SU-DHL-6 (cell line): ENCODE results near the gene SMURF2.

ENCODE experiments used
- H2AFZ ChIP-seq: fragments of 200-600 bp; sonication (generic); 2 replicates; pipeline ENCODE4 v1.6.1; 2014; ENCODE audit warnings: low read depth, mild to moderate bottlenecking, moderate library complexity, mixed read lengths, antibody characterized with exemption, low read length; ENCODE audit not compliant: severe bottlenecking
- H3F3A ChIP-seq: fragments of 200-600 bp; shearing (Covaris generic); 2 replicates; pipeline ENCODE4 v1.6.0; 2016; ENCODE audit warnings: antibody characterized with exemption, mild to moderate bottlenecking; ENCODE audit not compliant: insufficient read depth
- H3K27ac ChIP-seq: fragments of 200-600 bp; sonication (generic); 2 replicates; pipeline ENCODE4 v1.5.1; 2016; ENCODE audit warnings: low read depth, mild to moderate bottlenecking, low read length, moderate library complexity, mixed read lengths
- H3K27me3 ChIP-seq: fragments of 200-600 bp; sonication (generic), shearing (Covaris generic); 2 replicates; pipeline ENCODE4 v1.6.0; 2014; ENCODE audit warnings: mild to moderate bottlenecking, low read length
- H3K36me3 ChIP-seq: fragments of 200-600 bp; sonication (generic); 2 replicates; pipeline ENCODE4 v1.6.1; 2014; ENCODE audit warnings: mild to moderate bottlenecking, low read length, mixed read lengths
- H3K4me2 ChIP-seq: fragments of 300-600, 200-600 bp; shearing (Covaris generic), sonication (generic); 2 replicates; pipeline ENCODE4 v1.6.0; 2014; ENCODE audit warnings: low read length, low read depth, mild to moderate bottlenecking; ENCODE audit not compliant: poor library complexity, severe bottlenecking
- H3K4me3 ChIP-seq: fragments of 200-600 bp; sonication (generic); 2 replicates; pipeline ENCODE4 v1.5.1; 2014; ENCODE audit warnings: antibody characterized with exemption, low read length, mild to moderate bottlenecking, mixed read lengths; ENCODE audit not compliant: insufficient read depth, poor library complexity, severe bottlenecking
- H3K79me2 ChIP-seq: fragments of 200-600 bp; sonication (generic); 2 replicates; pipeline ENCODE4 v1.6.1; 2014; ENCODE audit warnings: mild to moderate bottlenecking, low read length, moderate library complexity; ENCODE audit not compliant: insufficient read depth
- H3K9ac ChIP-seq: fragments of 200-600 bp; sonication (generic); 2 replicates; pipeline ENCODE4 v1.7.0; 2014; ENCODE audit warnings: mild to moderate bottlenecking, low read length
- H3K9me2 ChIP-seq: fragments of 200-600 bp; sonication (generic); replicated peaks from 2 replicates; pipeline ENCODE4 v1.6.1; 2014; ENCODE audit warnings: low read length; ENCODE audit not compliant: insufficient read depth
- H3K9me3 ChIP-seq: fragments of 200-600 bp; sonication (generic); 2 replicates; pipeline ENCODE4 v1.6.1; 2014; ENCODE audit warnings: low read length, mixed read lengths; ENCODE audit not compliant: insufficient read depth
- H4K20me1 ChIP-seq: fragments of 200-600 bp; sonication (generic); 2 replicates; pipeline ENCODE4 v1.6.1; 2014; ENCODE audit warnings: low read depth, mild to moderate bottlenecking, antibody characterized with exemption, low read length, moderate library complexity, mixed read lengths
- EZH2phosphoT487 ChIP-seq: fragments of 200-600 bp; sonication (generic), shearing (Covaris generic); conservative IDR thresholded peaks from 2 replicates; pipeline ENCODE4 v1.6.1; 2018; ENCODE audit warnings: mild to moderate bottlenecking, antibody characterized with exemption, low read length, moderate library complexity, mixed read lengths
- TF ChIP-seq, protein P1 (sequence below): fragments of 200-600 bp; sonication (generic); IDR thresholded peaks from one replicate; pipeline ENCODE4 v1.5.1; 2017; ENCODE audit warnings: antibody characterized with exemption, mild to moderate bottlenecking, low read length, moderate library complexity; ENCODE audit not compliant: insufficient read depth, poor library complexity, severe bottlenecking

The SMURF2 gene

DNA sequence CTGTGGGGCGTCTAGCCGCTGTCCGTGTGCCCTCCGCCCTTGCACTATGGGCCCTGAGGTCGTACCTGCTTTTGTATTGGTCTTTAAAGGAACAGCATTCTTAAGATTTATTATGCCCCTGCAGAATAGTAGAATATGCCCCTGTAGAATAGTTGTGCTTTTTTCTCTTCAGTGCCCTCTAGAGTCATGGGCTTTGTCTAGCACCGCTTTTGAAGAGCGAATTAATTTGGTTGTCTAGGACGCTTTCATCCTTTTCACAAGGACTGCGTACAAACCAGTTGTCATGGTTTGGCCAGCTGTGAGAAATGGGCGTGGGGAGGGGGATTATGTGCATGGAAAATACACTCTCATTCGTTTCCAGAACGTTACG is 154.7 kb downstream of the SMURF2 start:
- peaks cover 71% of the 10 kb centered on the region for H3K79me2 ChIP-seq
- H3K27ac ChIP-seq, result peak overlapping the region; percentile 95
- peak overlapping the region; percentile 76 for H2AFZ ChIP-seq
- peaks cover 33% of the 10 kb centered on the region for H3F3A ChIP-seq
- H3K9me2 ChIP-seq, result no peaks in the 10 kb centered on the region
- H3K4me3 ChIP-seq, result peak overlapping the region; percentile 100
- peaks cover 37% of the 10 kb centered on the region for H4K20me1 ChIP-seq
- no peaks in the 10 kb centered on the region for H3K27me3 ChIP-seq
- H3K4me2 ChIP-seq, result peak overlapping the region; percentile 92
- no peak for TF ChIP-seq EZH2phosphoT487
- TF ChIP-seq, protein P1, sequence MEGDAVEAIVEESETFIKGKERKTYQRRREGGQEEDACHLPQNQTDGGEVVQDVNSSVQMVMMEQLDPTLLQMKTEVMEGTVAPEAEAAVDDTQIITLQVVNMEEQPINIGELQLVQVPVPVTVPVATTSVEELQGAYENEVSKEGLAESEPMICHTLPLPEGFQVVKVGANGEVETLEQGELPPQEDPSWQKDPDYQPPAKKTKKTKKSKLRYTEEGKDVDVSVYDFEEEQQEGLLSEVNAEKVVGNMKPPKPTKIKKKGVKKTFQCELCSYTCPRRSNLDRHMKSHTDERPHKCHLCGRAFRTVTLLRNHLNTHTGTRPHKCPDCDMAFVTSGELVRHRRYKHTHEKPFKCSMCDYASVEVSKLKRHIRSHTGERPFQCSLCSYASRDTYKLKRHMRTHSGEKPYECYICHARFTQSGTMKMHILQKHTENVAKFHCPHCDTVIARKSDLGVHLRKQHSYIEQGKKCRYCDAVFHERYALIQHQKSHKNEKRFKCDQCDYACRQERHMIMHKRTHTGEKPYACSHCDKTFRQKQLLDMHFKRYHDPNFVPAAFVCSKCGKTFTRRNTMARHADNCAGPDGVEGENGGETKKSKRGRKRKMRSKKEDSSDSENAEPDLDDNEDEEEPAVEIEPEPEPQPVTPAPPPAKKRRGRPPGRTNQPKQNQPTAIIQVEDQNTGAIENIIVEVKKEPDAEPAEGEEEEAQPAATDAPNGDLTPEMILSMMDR, result peak; percentile 71
- H3K9me3 ChIP-seq, result no peaks in the 10 kb centered on the region
- peaks cover 40% of the 10 kb centered on the region for H3K36me3 ChIP-seq
- H3K9ac ChIP-seq, result peak overlapping the region; percentile 100

- Histone ChIP-seq H3K9me2 (no peaks in the 10 kb centered on the region), H3K4me3 (peak within 1 kb of the TSS; percentile 100), H3K4me2 (peak within 1 kb of the TSS; percentile 92), H3K79me2 (peaks cover 72% of the 10 kb centered on the region), H3K9ac (peak within 1 kb of the TSS; percentile 100), H2AFZ (peak within 1 kb of the TSS; percentile 76), H3K27me3 (no peaks in the 10 kb centered on the region), H3F3A (peaks cover 39% of the 10 kb centered on the region), H3K27ac (peak within 1 kb of the TSS; percentile 95), H3K36me3 (peaks cover 43% of the 10 kb centered on the region), H4K20me1 (peaks cover 43% of the 10 kb centered on the region), H3K9me3 (no peaks in the 10 kb centered on the region)
- TF ChIP-seq, protein P1, result no peak
- TF ChIP-seq EZH2phosphoT487, result no peak
Observed at GRCh38 chr17:64506576-64507412, 155.3 kb downstream of the SMURF2 start, which contains the start of gene CEP95. Gene CEP95 (plus strand): TSS chr17:64506977. CDS start chr17:64507098, 121 bp downstream.

DNA sequence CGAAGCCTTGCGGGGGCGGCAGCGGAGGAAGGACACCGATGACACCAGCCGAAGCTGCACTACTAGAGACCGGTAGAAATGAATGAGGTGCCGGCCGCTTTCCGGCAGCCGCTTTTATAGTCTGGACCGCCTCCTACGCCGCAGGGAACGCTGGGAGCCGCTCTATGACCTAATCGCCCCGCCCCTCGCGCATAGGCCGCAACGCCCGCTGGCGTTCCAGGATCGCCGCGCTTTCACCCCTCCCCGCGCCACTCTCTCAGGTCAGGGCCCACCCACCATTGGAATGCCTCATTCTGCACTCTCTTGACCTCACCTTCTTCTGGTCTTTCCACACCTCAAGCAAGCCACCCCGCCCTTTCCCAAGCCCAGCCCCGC is 155.9 kb downstream of the SMURF2 start, which contains the start of gene DDX5:
DDX5 (minus strand) TSS at position 89 of the 375 bp plus-strand sequence. CDS start 170 bp downstream, outside the sequence.
- Histone ChIP-seq H3K27me3 (no peaks in the 10 kb centered on the region), H3K9me3 (no peaks in the 10 kb centered on the region), H3K4me2 (peak within 1 kb of the TSS; percentile 92), H3K79me2 (peaks cover 74% of the 10 kb centered on the region), H3F3A (peaks cover 45% of the 10 kb centered on the region), H2AFZ (peak within 1 kb of the TSS; percentile 76), H3K4me3 (peak within 1 kb of the TSS; percentile 100), H3K27ac (peak within 1 kb of the TSS; percentile 95), H4K20me1 (peaks cover 49% of the 10 kb centered on the region), H3K36me3 (peaks cover 48% of the 10 kb centered on the region), H3K9me2 (no peaks in the 10 kb centered on the region), H3K9ac (peak within 1 kb of the TSS; percentile 100)
- TF ChIP-seq, protein P1, result no peak
- no peak for TF ChIP-seq EZH2phosphoT487
